VCaP (cell line): Measurements from ENCODE around the gene CX3CL1.
"Not testable (repeated sequence)": the region's sequence is repeated elsewhere in the genome, so short reads cannot be mapped to it uniquely, and the experiment has no call there.

Experiments used
- H3K27ac ChIP-seq: fragments of 450-650 bp; 2 replicates; pipeline ENCODE4 v1.5.1; 2017
- CTCF ChIP-seq: fragments of 450-650 bp; conservative IDR thresholded peaks from 2 replicates; pipeline ENCODE4 v1.5.1; 2017; ENCODE audit warnings: mild to moderate bottlenecking, moderate library complexity

Gene CX3CL1

GRCh38 chr16:57371494-57372371, 557 bp upstream of the CX3CL1 start:
- no peak for TF ChIP-seq CTCF
- peak overlapping the region; percentile 23; the same call in 1 of the 2 replicates for H3K27ac ChIP-seq

- H3K27ac ChIP-seq = no peak overlapping the region; the same call in 1 of the 2 replicates
- TF ChIP-seq CTCF = no peak
These were observed 1.0 kb downstream of the CX3CL1 start for GRCh38 chr16:57373117-57373947.

GRCh38 chr16:57374067-57374534, 1.8 kb downstream of the CX3CL1 start:
- H3K27ac ChIP-seq = no peak overlapping the region
- TF ChIP-seq CTCF = no peak

- H3K27ac ChIP-seq = not testable (repeated sequence)
These were observed 2.7 kb downstream of the CX3CL1 start for GRCh38 chr16:57374925-57375465.

- TF ChIP-seq CTCF = no peak
- no peak overlapping the region for H3K27ac ChIP-seq
These were observed 4.1 kb downstream of the CX3CL1 start for GRCh38 chr16:57376313-57376818.

- H3K27ac ChIP-seq = peak overlapping the region; percentile 63
- no peak for TF ChIP-seq CTCF
These were observed 5.0 kb downstream of the CX3CL1 start for GRCh38 chr16:57377080-57377841.

- no peak for TF ChIP-seq CTCF
- no peak overlapping the region for H3K27ac ChIP-seq
These were observed 7.3 kb downstream of the CX3CL1 start for GRCh38 chr16:57379579-57379978.
